K562 (cell line): Measurements from ENCODE around the gene ITM2B. TPM values are rescaled to one million over a fixed set of nuclear protein-coding genes. Genes with fewer than 3 reads are reported as not detected.

ENCODE experiments used
- ATAC-seq: fragments of 200-7000 bp; cut with Tn5 transposase; 3 replicates; pipeline ENCODE4 v1.9.1; 2020; ENCODE audit warnings: moderate library complexity
- BruUV-seq: library from RNA; stranded (reverse); fragments of 400-500 nt; replicated peaks from 2 replicates; lab custom pipeline; 2021; lab: Mats Ljungman, UMichigan
- CTCF ChIA-PET: fragments of 300-600 bp; formaldehyde crosslinking; extraction: SDS; loops from one replicate; lab custom pipeline; 2021; ENCODE audit warnings: low intra/inter-chr PET ratio; lab: Yijun Ruan, JAX
- POLR2A ChIA-PET: fragments of 300-600, 350-650 bp; sonication (Branson Sonifier 250); formaldehyde crosslinking; extraction: SDS; loops from one replicate; lab custom pipeline; 2021; ENCODE audit warnings: antibody characterized with exemption, inconsistent platforms; lab: Yijun Ruan, JAX
- DNase-seq, 4 experiments: peaks; one replicate each; pipeline versions ENCODE4 v3.0.0 to v3.0.0-alpha.2; 2011 to 2018; ENCODE audit warnings: low spot score in 3 of 4, mixed read lengths in 3 of 4; ENCODE audit errors: extremely low read depth in 1 of 4
- FAIRE-seq: peaks from 2 replicates; lab custom pipeline; 2011; peaks lifted over from hg19 to GRCh38; lab: Jason Lieb, UNC
- H2AFZ ChIP-seq: 2 replicates; pipeline ENCODE4 v1.6.0; 2011; ENCODE audit warnings: low read depth, low read length, control low read depth, inconsistent platforms
- H3K27ac ChIP-seq: fragments of 200-600 bp; 3 replicates; pipeline ENCODE4 v1.8.0; 2011; ENCODE audit warnings: low read depth, mild to moderate bottlenecking, control low read depth, inconsistent platforms, low read length, moderate library complexity, mixed read lengths; ENCODE audit errors: extremely low read depth
- H3K27me3 ChIP-seq, 2 experiments: fragments of 300-600 bp in 1 of 2; 2 replicates in 1 of 2; 3 replicates in 1 of 2; pipeline versions ENCODE4 v1.6.0 to v1.8.0; 2011; ENCODE audit warnings: inconsistent platforms in 2 of 2, low read length in 2 of 2, mild to moderate bottlenecking in 1 of 2, mixed read lengths in 1 of 2, moderate library complexity in 1 of 2; ENCODE audit not compliant: control insufficient read depth in 2 of 2, insufficient read depth in 2 of 2
- H3K36me3 ChIP-seq: fragments of 300-600 bp; 3 replicates; pipeline ENCODE4 v1.8.0; 2011; ENCODE audit warnings: mild to moderate bottlenecking, low read length, inconsistent platforms; ENCODE audit not compliant: control insufficient read depth, insufficient read depth
- H3K4me1 ChIP-seq, 2 experiments: fragments of 200-600 bp in 1 of 2; replicated peaks in 1 of 2; 2 replicates in 1 of 2; 3 replicates in 1 of 2; pipeline versions ENCODE4 v1.5.1 to v1.8.0; 2011; ENCODE audit warnings: inconsistent platforms in 2 of 2, low read length in 2 of 2, mild to moderate bottlenecking in 1 of 2, mixed read lengths in 1 of 2, moderate library complexity in 1 of 2; ENCODE audit not compliant: control insufficient read depth in 2 of 2, insufficient read depth in 2 of 2
- H3K4me2 ChIP-seq: 2 replicates; pipeline ENCODE4 v1.6.1; 2011; ENCODE audit warnings: low read length, control low read depth, inconsistent platforms, mixed read lengths; ENCODE audit not compliant: insufficient read depth
- H3K4me3 ChIP-seq: fragments of 200-600 bp; sonication (generic), shearing (Covaris generic); 2 replicates; pipeline ENCODE4 v1.5.1; 2016; ENCODE audit warnings: control low read depth, inconsistent platforms
- H3K79me2 ChIP-seq: fragments of 200-600 bp; 3 replicates; pipeline ENCODE4 v1.8.0; 2011; ENCODE audit warnings: low read length, inconsistent platforms; ENCODE audit not compliant: control insufficient read depth, insufficient read depth
- H3K9ac ChIP-seq, 2 experiments: 2 replicates each; pipeline versions ENCODE4 v1.6.0 to v1.6.1; 2011; ENCODE audit warnings: low read depth in 2 of 2, low read length in 2 of 2, control low read depth in 1 of 2, inconsistent platforms in 1 of 2, mild to moderate bottlenecking in 1 of 2, mixed read lengths in 1 of 2; ENCODE audit not compliant: insufficient read depth in 1 of 2
- H3K9me1 ChIP-seq: one replicate; pipeline ENCODE4 v1.6.0; 2011; ENCODE audit warnings: inconsistent platforms, mild to moderate bottlenecking, low read length, moderate library complexity; ENCODE audit not compliant: control insufficient read depth, insufficient read depth
- H3K9me3 ChIP-seq: replicated peaks from 2 replicates; pipeline ENCODE4 v1.5.1; 2011; ENCODE audit warnings: low read depth, low read length, inconsistent platforms; ENCODE audit not compliant: control insufficient read depth, insufficient read depth
- H4K20me1 ChIP-seq: replicated peaks from 2 replicates; pipeline ENCODE4 v1.6.1; 2011; ENCODE audit warnings: low read length, inconsistent platforms, mixed read lengths; ENCODE audit not compliant: control insufficient read depth, insufficient read depth
- ARID1B ChIP-seq: fragments of 450-650 bp; IDR thresholded peaks from 2 replicates; pipeline ENCODE4 v1.6.1; 2016; ENCODE audit warnings: antibody characterized with exemption, mild to moderate bottlenecking, inconsistent platforms
- C11orf30 ChIP-seq: fragments of 450-650 bp; IDR thresholded peaks from 2 replicates; pipeline ENCODE4 v1.6.1; 2016; ENCODE audit warnings: low read depth, mild to moderate bottlenecking
- ESRRB ChIP-seq: fragments of 250-450 bp; sonication (Bioruptor Pico); IDR thresholded peaks from 2 replicates; pipeline ENCODE4 v1.5.0; 2020; ENCODE audit warnings: mild to moderate bottlenecking, moderate library complexity, borderline replicate concordance
- GATAD2A ChIP-seq: fragments of 450-650 bp; IDR thresholded peaks from 2 replicates; pipeline ENCODE4 v1.6.1; 2017
- JUND ChIP-seq, 2 experiments: IDR thresholded peaks; 2 replicates in 1 of 2; 3 replicates in 1 of 2; pipeline ENCODE4 v1.6.1; 2011; ENCODE audit warnings: borderline replicate concordance in 2 of 2, low read depth in 2 of 2, low read length in 2 of 2, improper control_type of control experiment in 1 of 2, missing biosample characterization in 1 of 2, missing genetic modification characterization in 1 of 2, missing genetic modification reagents in 1 of 2
- POLR2AphosphoS5 ChIP-seq: IDR thresholded peaks from 2 replicates; pipeline ENCODE4 v1.6.1; 2011; ENCODE audit warnings: mild to moderate bottlenecking, low read depth, low read length, moderate library complexity; ENCODE audit not compliant: control insufficient read depth, insufficient read depth
- PYGO2 ChIP-seq: fragments of 450-650 bp; IDR thresholded peaks from 2 replicates; pipeline ENCODE4 v1.6.1; 2016; ENCODE audit warnings: mild to moderate bottlenecking, missing genetic modification characterization, moderate library complexity, missing compliant biosample characterization
- RBM17 ChIP-seq: fragments of 200-400 bp; formaldehyde crosslinking; IDR thresholded peaks from 2 replicates; pipeline ENCODE4 v1.6.1; 2017; ENCODE audit warnings: low read depth, mild to moderate bottlenecking, low read length, borderline replicate concordance
- RHOXF2B ChIP-seq: fragments of 250-450 bp; sonication (Bioruptor Pico); conservative IDR thresholded peaks from 2 replicates; pipeline ENCODE4 v1.5.1; 2021
- SRSF7 ChIP-seq: fragments of 200-400 bp; formaldehyde crosslinking; optimal IDR thresholded peaks from 2 replicates; pipeline ENCODE3; 2017; ENCODE audit warnings: mild to moderate bottlenecking, low read depth, low read length
- ZC3H8 ChIP-seq: fragments of 450-650 bp; IDR thresholded peaks from 2 replicates; pipeline ENCODE4 v1.6.1; 2017
- WGBS: fragments of 100-300 bp; shearing (Covaris generic); methylation state at CpG from one replicate; pipeline ENCODE4 v1.1.6; 2016; ENCODE audit warnings: low coverage, mixed read lengths; ENCODE audit not compliant: insufficient coverage; ENCODE audit errors: missing lambda C conversion rate; 5-methylcytosine and 5-hydroxymethylcytosine counted together
- in situ Hi-C: fragments of 300-500 bp; cut with MboI; formaldehyde crosslinking; loops from 4 replicates; pipeline ENCODE4 v1.15.0; 2018; ENCODE audit warnings: inconsistent platforms, mixed read lengths
- intact Hi-C: fragments of 100-400 bp; cut with micrococcal nuclease; formaldehyde crosslinking; loops from 2 replicates; pipeline ENCODE4 v1.14.2; 2022
- polyA plus RNA-seq, 8 experiments: library from polyadenylated mRNA; depleted of rRNA in 4 of 8; stranded (reverse) in 5 of 8; unstranded in 3 of 8; fragments of >200 nt; fragmentation: Nextera tagmentation in 2 of 8; fragmentation: Illumina TruSeq in 1 of 8; extraction: Ambion mirVana in 2 of 8; extraction: Trizol in 1 of 8; gene quantifications; 2 replicates each; pipeline versions ENCODE4 v1.2.1 to v1.2.3, GENCODE V29; 2011 to 2014; ENCODE audit warnings: inconsistent platforms in 1 of 8, missing spikeins in 1 of 8
- total RNA-seq, 7 experiments: library from RNA; depleted of rRNA in 6 of 7; stranded (reverse); fragments of >200 nt in 6 of 7; fragmentation: Illumina TruSeq in 2 of 7; extraction: Trizol in 2 of 7; gene quantifications; 2 replicates each; pipeline versions ENCODE4 v1.2.1 to v1.2.3, GENCODE V29; 2011 to 2021; ENCODE audit warnings: low replicate concordance in 1 of 7
- TF ChIP-seq, protein P1 (sequence below): fragments of 450-650 bp; IDR thresholded peaks from 2 replicates; pipeline ENCODE4 v1.6.1; 2016; ENCODE audit warnings: mild to moderate bottlenecking, moderate library complexity

ITM2B gene
- total and polyA plus RNA-seq, 9 of the 15 experiments (the other 6 are each of a cell fraction or from before 2014, with no cell fraction given), result 22.0 to 83.8 (median 45.0) TPM

DNA sequence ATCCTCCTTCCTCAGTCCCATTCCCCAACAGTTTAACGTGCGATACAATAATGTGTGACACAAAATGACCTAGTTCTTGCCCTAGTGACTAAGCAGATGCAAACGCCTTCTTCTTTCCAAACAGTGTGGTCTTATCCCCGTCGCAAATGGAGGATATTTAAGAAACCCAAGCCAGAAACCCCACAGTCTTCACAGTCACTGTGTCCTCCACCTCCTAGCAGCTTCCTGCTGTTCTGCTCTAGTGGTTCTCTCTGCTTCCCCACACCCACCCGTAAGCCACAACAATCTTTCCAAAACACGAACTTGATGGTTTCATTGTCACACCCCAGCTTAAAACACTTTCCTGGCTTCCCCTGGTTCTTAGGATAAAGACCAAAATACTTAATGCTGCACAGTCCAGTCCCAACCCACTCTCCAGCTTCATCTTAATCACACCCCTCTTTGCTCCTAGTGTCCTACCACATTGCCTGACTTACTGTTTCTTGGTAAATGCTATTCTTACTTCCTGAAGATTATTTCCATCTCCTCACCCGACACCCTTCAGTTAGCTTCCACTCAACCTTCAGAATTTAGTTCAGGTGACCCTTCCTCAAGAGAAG, 32.3 kb downstream of the ITM2B start:
- Histone ChIP-seq H4K20me1 (no peaks in the 10 kb centered on the region), H3K9ac (no peak overlapping the region), H3K27me3 (no peaks in the 10 kb centered on the region), H3K4me2 (no peak overlapping the region), H3K9me1 (no peaks in the 10 kb centered on the region), H3K27ac (no peak overlapping the region), H3K79me2 (no peaks in the 10 kb centered on the region), H3K36me3 (peaks cover 15% of the 10 kb centered on the region; the same call in 1 of the 3 replicates), H2AFZ (no peak overlapping the region), H3K4me3 (no peak overlapping the region), H3K4me1 (no peaks in the 10 kb centered on the region), H3K9me3 (no peaks in the 10 kb centered on the region)
- DNase-seq, result no peak
- intact Hi-C loops (no loop called here), in situ Hi-C loops (no loop called here)
- no TSS peak for BruUV-seq
- no peak for FAIRE-seq
- ChIA-PET POLR2A (interaction anchor here (0.6 to 1.0 kb wide), 2 partner anchors 10 to 38 kb away, joined by 3 read pairs; partner anchors contain the start of gene RB1), CTCF (no interaction called here)
- WGBS, result 55% methylated on average over 7 of the region's 8 CpGs
- ATAC-seq, result no peak; the same call in 2 of the 3 replicates
- TF ChIP-seq POLR2AphosphoS5 (no peak), ZC3H8 (no peak), SRSF7 (no peak), JUND (IDR thresholded peaks at IDR 0.05; ENCODE audit: borderline replicate concordance, low read depth, low read length) (no peak), JUND (tag; IDR thresholded peaks at IDR 0.05; ENCODE audit: borderline replicate concordance, low read depth, low read length) (no peak), GATAD2A (no peak), ARID1B (no peak), RBM17 (no peak), ESRRB (CRISPR knock-in tag) (no peak), RHOXF2B (CRISPR knock-in tag) (no peak), PYGO2 (tag) (no peak), C11orf30 (no peak)
- TF ChIP-seq, protein P1, sequence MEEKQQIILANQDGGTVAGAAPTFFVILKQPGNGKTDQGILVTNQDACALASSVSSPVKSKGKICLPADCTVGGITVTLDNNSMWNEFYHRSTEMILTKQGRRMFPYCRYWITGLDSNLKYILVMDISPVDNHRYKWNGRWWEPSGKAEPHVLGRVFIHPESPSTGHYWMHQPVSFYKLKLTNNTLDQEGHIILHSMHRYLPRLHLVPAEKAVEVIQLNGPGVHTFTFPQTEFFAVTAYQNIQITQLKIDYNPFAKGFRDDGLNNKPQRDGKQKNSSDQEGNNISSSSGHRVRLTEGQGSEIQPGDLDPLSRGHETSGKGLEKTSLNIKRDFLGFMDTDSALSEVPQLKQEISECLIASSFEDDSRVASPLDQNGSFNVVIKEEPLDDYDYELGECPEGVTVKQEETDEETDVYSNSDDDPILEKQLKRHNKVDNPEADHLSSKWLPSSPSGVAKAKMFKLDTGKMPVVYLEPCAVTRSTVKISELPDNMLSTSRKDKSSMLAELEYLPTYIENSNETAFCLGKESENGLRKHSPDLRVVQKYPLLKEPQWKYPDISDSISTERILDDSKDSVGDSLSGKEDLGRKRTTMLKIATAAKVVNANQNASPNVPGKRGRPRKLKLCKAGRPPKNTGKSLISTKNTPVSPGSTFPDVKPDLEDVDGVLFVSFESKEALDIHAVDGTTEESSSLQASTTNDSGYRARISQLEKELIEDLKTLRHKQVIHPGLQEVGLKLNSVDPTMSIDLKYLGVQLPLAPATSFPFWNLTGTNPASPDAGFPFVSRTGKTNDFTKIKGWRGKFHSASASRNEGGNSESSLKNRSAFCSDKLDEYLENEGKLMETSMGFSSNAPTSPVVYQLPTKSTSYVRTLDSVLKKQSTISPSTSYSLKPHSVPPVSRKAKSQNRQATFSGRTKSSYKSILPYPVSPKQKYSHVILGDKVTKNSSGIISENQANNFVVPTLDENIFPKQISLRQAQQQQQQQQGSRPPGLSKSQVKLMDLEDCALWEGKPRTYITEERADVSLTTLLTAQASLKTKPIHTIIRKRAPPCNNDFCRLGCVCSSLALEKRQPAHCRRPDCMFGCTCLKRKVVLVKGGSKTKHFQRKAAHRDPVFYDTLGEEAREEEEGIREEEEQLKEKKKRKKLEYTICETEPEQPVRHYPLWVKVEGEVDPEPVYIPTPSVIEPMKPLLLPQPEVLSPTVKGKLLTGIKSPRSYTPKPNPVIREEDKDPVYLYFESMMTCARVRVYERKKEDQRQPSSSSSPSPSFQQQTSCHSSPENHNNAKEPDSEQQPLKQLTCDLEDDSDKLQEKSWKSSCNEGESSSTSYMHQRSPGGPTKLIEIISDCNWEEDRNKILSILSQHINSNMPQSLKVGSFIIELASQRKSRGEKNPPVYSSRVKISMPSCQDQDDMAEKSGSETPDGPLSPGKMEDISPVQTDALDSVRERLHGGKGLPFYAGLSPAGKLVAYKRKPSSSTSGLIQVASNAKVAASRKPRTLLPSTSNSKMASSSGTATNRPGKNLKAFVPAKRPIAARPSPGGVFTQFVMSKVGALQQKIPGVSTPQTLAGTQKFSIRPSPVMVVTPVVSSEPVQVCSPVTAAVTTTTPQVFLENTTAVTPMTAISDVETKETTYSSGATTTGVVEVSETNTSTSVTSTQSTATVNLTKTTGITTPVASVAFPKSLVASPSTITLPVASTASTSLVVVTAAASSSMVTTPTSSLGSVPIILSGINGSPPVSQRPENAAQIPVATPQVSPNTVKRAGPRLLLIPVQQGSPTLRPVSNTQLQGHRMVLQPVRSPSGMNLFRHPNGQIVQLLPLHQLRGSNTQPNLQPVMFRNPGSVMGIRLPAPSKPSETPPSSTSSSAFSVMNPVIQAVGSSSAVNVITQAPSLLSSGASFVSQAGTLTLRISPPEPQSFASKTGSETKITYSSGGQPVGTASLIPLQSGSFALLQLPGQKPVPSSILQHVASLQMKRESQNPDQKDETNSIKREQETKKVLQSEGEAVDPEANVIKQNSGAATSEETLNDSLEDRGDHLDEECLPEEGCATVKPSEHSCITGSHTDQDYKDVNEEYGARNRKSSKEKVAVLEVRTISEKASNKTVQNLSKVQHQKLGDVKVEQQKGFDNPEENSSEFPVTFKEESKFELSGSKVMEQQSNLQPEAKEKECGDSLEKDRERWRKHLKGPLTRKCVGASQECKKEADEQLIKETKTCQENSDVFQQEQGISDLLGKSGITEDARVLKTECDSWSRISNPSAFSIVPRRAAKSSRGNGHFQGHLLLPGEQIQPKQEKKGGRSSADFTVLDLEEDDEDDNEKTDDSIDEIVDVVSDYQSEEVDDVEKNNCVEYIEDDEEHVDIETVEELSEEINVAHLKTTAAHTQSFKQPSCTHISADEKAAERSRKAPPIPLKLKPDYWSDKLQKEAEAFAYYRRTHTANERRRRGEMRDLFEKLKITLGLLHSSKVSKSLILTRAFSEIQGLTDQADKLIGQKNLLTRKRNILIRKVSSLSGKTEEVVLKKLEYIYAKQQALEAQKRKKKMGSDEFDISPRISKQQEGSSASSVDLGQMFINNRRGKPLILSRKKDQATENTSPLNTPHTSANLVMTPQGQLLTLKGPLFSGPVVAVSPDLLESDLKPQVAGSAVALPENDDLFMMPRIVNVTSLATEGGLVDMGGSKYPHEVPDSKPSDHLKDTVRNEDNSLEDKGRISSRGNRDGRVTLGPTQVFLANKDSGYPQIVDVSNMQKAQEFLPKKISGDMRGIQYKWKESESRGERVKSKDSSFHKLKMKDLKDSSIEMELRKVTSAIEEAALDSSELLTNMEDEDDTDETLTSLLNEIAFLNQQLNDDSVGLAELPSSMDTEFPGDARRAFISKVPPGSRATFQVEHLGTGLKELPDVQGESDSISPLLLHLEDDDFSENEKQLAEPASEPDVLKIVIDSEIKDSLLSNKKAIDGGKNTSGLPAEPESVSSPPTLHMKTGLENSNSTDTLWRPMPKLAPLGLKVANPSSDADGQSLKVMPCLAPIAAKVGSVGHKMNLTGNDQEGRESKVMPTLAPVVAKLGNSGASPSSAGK, result no peak
